PFSK-1 (cell line): Measurements from ENCODE around the gene POLR3E.

ENCODE experiments used
- POLR2AphosphoS5 ChIP-seq: IDR thresholded peaks from 2 replicates; pipeline ENCODE4 v1.6.1; 2012; ENCODE audit warnings: low read depth, mild to moderate bottlenecking, control low read depth, low read length, moderate library complexity
- SIN3A ChIP-seq: IDR thresholded peaks from 2 replicates; pipeline ENCODE4 v1.6.1; 2012; ENCODE audit warnings: mild to moderate bottlenecking, low read length, moderate library complexity, borderline replicate concordance; ENCODE audit not compliant: insufficient read depth
- TAF1 ChIP-seq: IDR thresholded peaks from 2 replicates; pipeline ENCODE4 v1.6.1; 2012; ENCODE audit warnings: low read length, control low read depth, borderline replicate concordance; ENCODE audit not compliant: insufficient read depth
- TF ChIP-seq, protein P1 (sequence below), 2 experiments: IDR thresholded peaks; 2 replicates each; pipeline versions ENCODE4 v1.6.1 to v1.8.0; 2011 to 2012; ENCODE audit warnings: low read depth in 2 of 2, low read length in 2 of 2, control low read depth in 1 of 2, inconsistent platforms in 1 of 2, mild to moderate bottlenecking in 1 of 2, moderate library complexity in 1 of 2; ENCODE audit not compliant: insufficient read depth in 1 of 2

DNA sequence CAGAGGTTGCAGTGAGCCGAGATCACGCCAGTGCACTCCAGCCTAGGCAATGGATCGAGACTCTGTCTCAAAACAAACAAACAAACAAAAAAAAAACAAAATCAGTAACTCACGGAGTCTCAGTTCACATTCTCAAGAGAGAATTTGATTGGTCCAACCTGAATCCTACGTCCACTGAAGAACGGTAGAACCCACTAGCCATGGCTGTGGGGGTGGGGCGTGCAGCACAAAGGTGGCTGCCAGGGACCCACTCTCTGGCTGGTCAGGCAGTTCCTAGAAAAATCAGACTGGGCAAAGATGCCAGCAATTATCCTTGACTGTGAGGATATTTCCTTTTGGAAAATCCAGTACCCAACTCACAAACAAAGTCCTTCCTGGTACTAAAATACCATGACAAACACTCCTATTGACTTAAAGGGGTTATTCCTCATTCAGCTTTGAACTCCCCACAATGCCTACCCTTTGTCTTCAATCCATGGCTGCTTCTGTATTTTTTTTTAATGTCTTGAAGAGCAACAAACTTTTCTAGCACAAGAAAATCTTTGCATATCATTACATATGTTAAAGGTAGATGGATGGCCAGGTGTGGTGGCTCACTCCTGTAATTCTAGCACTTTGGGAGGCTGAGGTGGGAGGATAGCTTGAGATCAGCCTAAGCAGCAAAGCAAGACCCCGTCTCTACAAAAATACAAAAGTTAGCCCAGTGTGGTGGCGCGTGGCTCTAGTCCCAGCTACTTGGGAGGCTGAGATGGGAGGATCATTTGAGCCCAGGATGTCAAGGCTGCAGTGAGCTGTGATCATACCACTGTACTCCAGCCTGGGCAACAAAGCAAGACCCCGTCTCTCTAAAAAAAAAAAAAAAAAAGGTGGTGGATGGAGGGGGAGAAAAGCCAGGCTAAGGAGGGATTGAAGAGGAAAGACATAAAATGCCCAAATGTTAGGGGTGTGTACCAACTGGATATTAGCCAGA lies 3.8 kb upstream of the POLR3E start:
- TF ChIP-seq, protein P1, sequence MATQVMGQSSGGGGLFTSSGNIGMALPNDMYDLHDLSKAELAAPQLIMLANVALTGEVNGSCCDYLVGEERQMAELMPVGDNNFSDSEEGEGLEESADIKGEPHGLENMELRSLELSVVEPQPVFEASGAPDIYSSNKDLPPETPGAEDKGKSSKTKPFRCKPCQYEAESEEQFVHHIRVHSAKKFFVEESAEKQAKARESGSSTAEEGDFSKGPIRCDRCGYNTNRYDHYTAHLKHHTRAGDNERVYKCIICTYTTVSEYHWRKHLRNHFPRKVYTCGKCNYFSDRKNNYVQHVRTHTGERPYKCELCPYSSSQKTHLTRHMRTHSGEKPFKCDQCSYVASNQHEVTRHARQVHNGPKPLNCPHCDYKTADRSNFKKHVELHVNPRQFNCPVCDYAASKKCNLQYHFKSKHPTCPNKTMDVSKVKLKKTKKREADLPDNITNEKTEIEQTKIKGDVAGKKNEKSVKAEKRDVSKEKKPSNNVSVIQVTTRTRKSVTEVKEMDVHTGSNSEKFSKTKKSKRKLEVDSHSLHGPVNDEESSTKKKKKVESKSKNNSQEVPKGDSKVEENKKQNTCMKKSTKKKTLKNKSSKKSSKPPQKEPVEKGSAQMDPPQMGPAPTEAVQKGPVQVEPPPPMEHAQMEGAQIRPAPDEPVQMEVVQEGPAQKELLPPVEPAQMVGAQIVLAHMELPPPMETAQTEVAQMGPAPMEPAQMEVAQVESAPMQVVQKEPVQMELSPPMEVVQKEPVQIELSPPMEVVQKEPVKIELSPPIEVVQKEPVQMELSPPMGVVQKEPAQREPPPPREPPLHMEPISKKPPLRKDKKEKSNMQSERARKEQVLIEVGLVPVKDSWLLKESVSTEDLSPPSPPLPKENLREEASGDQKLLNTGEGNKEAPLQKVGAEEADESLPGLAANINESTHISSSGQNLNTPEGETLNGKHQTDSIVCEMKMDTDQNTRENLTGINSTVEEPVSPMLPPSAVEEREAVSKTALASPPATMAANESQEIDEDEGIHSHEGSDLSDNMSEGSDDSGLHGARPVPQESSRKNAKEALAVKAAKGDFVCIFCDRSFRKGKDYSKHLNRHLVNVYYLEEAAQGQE (IDR thresholded peaks at IDR 0.05; ENCODE audit: insufficient read depth in 1 of 2, low read depth in 2 of 2, low read length in 2 of 2), result no peak
- TF ChIP-seq TAF1 (no peak), SIN3A (no peak), POLR2AphosphoS5 (no peak)
